HEK293T (cell line): Measurements from ENCODE around the gene TSPOAP1.

Experiments used
- FOXA1 ChIP-seq: fragments of 450-650 bp; IDR thresholded peaks from 2 replicates; pipeline ENCODE4 v1.6.1; 2016; ENCODE audit warnings: mild to moderate bottlenecking
- TARDBP ChIP-seq: fragments of 450-650 bp; IDR thresholded peaks from 2 replicates; pipeline ENCODE4 v1.6.1; 2016

GRCh38 chr17:58314706-58315015, 13.9 kb downstream of the TSPOAP1 start:
- no peak for TF ChIP-seq TARDBP
- TF ChIP-seq FOXA1: no peak
